PC-3 (cell line): Measurements from ENCODE around the gene MIDN.

Experiments
- CTCF ChIP-seq: fragments of 300-600 bp; sonication (generic); conservative IDR thresholded peaks from 2 replicates; pipeline ENCODE4 v1.5.1; 2017; ENCODE audit warnings: antibody characterized with exemption, low read depth, mild to moderate bottlenecking, low read length
- EZH2 ChIP-seq: fragments of 300-600 bp; sonication (generic); IDR thresholded peaks from one replicate; pipeline ENCODE4 v1.6.1; 2017; ENCODE audit warnings: antibody characterized with exemption, mild to moderate bottlenecking, low read length; ENCODE audit not compliant: unreplicated experiment
- EZH2phosphoT487 ChIP-seq: fragments of 300-600 bp; sonication (generic); IDR thresholded peaks from 2 replicates; pipeline ENCODE4 v1.6.1; 2018; ENCODE audit warnings: mild to moderate bottlenecking, antibody characterized with exemption, low read length, borderline replicate concordance

- TF ChIP-seq CTCF: no peak
- no peak for TF ChIP-seq EZH2
- no peak for TF ChIP-seq EZH2phosphoT487
These were observed 7.1 kb downstream of the MIDN start for GRCh38 chr19:1255186-1256161.
